ENCODE data around the gene HES7.

DNA sequence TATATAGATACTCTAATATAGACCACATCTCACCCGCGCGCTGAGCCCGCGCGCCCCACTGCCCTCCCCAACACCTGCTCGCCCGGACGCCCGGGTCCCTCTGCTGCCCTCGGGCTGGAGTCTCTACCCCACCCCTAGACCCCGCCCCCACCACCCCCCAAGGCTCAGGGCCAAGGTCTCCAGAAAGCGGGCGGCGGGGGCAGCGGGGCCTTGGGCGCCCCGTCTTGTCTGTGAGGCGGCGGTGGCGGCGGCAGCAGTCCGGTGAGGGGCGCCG lies 2.6 kb downstream of the HES7 start:
- TF ChIP-seq, protein P1, sequence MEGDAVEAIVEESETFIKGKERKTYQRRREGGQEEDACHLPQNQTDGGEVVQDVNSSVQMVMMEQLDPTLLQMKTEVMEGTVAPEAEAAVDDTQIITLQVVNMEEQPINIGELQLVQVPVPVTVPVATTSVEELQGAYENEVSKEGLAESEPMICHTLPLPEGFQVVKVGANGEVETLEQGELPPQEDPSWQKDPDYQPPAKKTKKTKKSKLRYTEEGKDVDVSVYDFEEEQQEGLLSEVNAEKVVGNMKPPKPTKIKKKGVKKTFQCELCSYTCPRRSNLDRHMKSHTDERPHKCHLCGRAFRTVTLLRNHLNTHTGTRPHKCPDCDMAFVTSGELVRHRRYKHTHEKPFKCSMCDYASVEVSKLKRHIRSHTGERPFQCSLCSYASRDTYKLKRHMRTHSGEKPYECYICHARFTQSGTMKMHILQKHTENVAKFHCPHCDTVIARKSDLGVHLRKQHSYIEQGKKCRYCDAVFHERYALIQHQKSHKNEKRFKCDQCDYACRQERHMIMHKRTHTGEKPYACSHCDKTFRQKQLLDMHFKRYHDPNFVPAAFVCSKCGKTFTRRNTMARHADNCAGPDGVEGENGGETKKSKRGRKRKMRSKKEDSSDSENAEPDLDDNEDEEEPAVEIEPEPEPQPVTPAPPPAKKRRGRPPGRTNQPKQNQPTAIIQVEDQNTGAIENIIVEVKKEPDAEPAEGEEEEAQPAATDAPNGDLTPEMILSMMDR (IDR thresholded peaks at IDR 0.05): no peak
- no peak for TF ChIP-seq EP300 (IDR thresholded peaks at IDR 0.05)
- TF ChIP-seq POLR2A (IDR thresholded peaks at IDR 0.05): no peak
- no peak for TF ChIP-seq POLR2AphosphoS5 (IDR thresholded peaks at IDR 0.05)
